H1 (cell line): ENCODE data around the gene KIFBP. TPM values are rescaled to one million over a fixed set of nuclear protein-coding genes. Genes with fewer than 3 reads are reported as not detected.

Source experiments
- CTCF ChIA-PET: fragments of 300-600 bp; sonication (Branson Sonifier 250); formaldehyde crosslinking; loops from one replicate; lab custom pipeline; 2021; ENCODE audit not compliant: partially characterized antibody; lab: Charles Lee
- POLR2A ChIA-PET: fragments of 300-600 bp; sonication (Branson Sonifier 250); formaldehyde crosslinking; loops from one replicate; lab custom pipeline; 2021; ENCODE audit warnings: inconsistent platforms; ENCODE audit not compliant: partially characterized antibody; lab: Charles Lee
- DNase-seq, 2 experiments: peaks; one replicate each; pipeline versions ENCODE4 v3.0.0 to v3.0.0-alpha.2; 2010 to 2022; ENCODE audit warnings: low spot score in 2 of 2, low read depth in 1 of 2, mixed read lengths in 1 of 2
- FAIRE-seq: peaks from 2 replicates; lab custom pipeline; 2011; peaks lifted over from hg19 to GRCh38; lab: Jason Lieb, UNC
- H2AFZ ChIP-seq: 2 replicates; pipeline ENCODE4 v1.8.1; 2012; ENCODE audit warnings: low read length, inconsistent platforms
- H2AK5ac ChIP-seq: 2 replicates; pipeline ENCODE4 v1.6.1; 2013; ENCODE audit warnings: low read depth, low read length
- H2BK120ac ChIP-seq: replicated peaks from 2 replicates; pipeline ENCODE3; 2013; ENCODE audit warnings: low read depth, low read length, inconsistent platforms
- H2BK12ac ChIP-seq: 2 replicates; pipeline ENCODE4 v1.6.1; 2013; ENCODE audit warnings: low read depth, low read length
- H2BK15ac ChIP-seq: 2 replicates; pipeline ENCODE4 v1.6.1; 2013; ENCODE audit warnings: low read length
- H2BK20ac ChIP-seq: 2 replicates; pipeline ENCODE4 v1.6.1; 2013; ENCODE audit warnings: low read length
- H2BK5ac ChIP-seq: 2 replicates; pipeline ENCODE4 v1.6.1; 2013; ENCODE audit warnings: low read depth, low read length
- H3K14ac ChIP-seq: 2 replicates; pipeline ENCODE4 v1.6.1; 2013; ENCODE audit warnings: inconsistent platforms; ENCODE audit not compliant: insufficient read length
- H3K18ac ChIP-seq: 2 replicates; pipeline ENCODE4 v1.6.1; 2013; ENCODE audit warnings: low read length; ENCODE audit errors: extremely low read depth
- H3K23ac ChIP-seq: 2 replicates; pipeline ENCODE4 v1.6.1; 2013; ENCODE audit warnings: inconsistent platforms; ENCODE audit not compliant: insufficient read length
- H3K23me2 ChIP-seq: 2 replicates; pipeline ENCODE4 v1.6.1; 2013; ENCODE audit warnings: low read depth, low read length
- H3K27ac ChIP-seq: 2 replicates; pipeline ENCODE4 v1.6.1; 2011; ENCODE audit warnings: low read depth, low read length, inconsistent platforms
- H3K27me3 ChIP-seq, 4 experiments: replicated peaks in 1 of 4; 1 replicate in 1 of 4; 2 replicates in 3 of 4; pipeline versions ENCODE4 v1.6.1 to v1.8.1; 2011 to 2013; ENCODE audit warnings: low read length in 3 of 4, mild to moderate bottlenecking in 3 of 4, inconsistent platforms in 2 of 4, mixed read lengths in 2 of 4, moderate library complexity in 1 of 4; ENCODE audit not compliant: control insufficient read depth in 3 of 4, insufficient read depth in 3 of 4; ENCODE audit errors: extremely low read depth in 1 of 4
- H3K36me3 ChIP-seq, 4 experiments: 2 replicates each; pipeline versions ENCODE4 v1.6.1 to v1.8.1; 2011 to 2013; ENCODE audit warnings: mild to moderate bottlenecking in 4 of 4, low read length in 3 of 4, moderate library complexity in 2 of 4, control low read depth in 1 of 4, inconsistent platforms in 1 of 4; ENCODE audit not compliant: insufficient read depth in 4 of 4, control insufficient read depth in 2 of 4
- H3K4ac ChIP-seq: replicated peaks from 2 replicates; pipeline ENCODE3; 2013; ENCODE audit warnings: low read length, low read depth, mixed read lengths, inconsistent platforms; ENCODE audit not compliant: insufficient read length
- H3K4me1 ChIP-seq, 4 experiments: replicated peaks in 1 of 4; 1 replicate in 1 of 4; 2 replicates in 3 of 4; pipeline versions ENCODE4 v1.6.1 to v1.8.1; 2011 to 2013; ENCODE audit warnings: low read length in 3 of 4, inconsistent platforms in 2 of 4, mixed read lengths in 1 of 4; ENCODE audit not compliant: insufficient read depth in 4 of 4, control insufficient read depth in 3 of 4
- H3K4me2 ChIP-seq, 2 experiments: 2 replicates each; pipeline versions ENCODE4 v1.6.1 to v1.8.1; 2011 to 2013; ENCODE audit warnings: low read depth in 2 of 2, low read length in 2 of 2, control low read depth in 1 of 2, inconsistent platforms in 1 of 2, mild to moderate bottlenecking in 1 of 2; ENCODE audit not compliant: insufficient read depth in 1 of 2
- H3K4me3 ChIP-seq, 4 experiments: fragments of 200-600, 300-600 bp in 1 of 4; sonication (generic), shearing (Covaris generic), sonication (Bioruptor Twin) in 1 of 4; 2 replicates each; pipeline versions ENCODE4 v1.5.1 to v1.8.1; 2011 to 2016; ENCODE audit warnings: low read length in 4 of 4, low read depth in 3 of 4, control low read depth in 2 of 4, inconsistent platforms in 2 of 4, mild to moderate bottlenecking in 2 of 4, mixed read lengths in 1 of 4, moderate library complexity in 1 of 4; ENCODE audit not compliant: insufficient read depth in 2 of 4; ENCODE audit errors: extremely low read depth in 1 of 4
- H3K56ac ChIP-seq: replicated peaks from 2 replicates; pipeline ENCODE3; 2013; ENCODE audit warnings: low read depth, mild to moderate bottlenecking, mixed read lengths, low read length, inconsistent platforms; ENCODE audit not compliant: insufficient read length
- H3K79me1 ChIP-seq: 2 replicates; pipeline ENCODE4 v1.6.1; 2013; ENCODE audit warnings: low read depth, low read length, control low read depth
- H3K79me2 ChIP-seq, 2 experiments: 2 replicates each; pipeline versions ENCODE4 v1.6.1 to v1.8.1; 2012 to 2013; ENCODE audit warnings: low read length in 2 of 2, mild to moderate bottlenecking in 2 of 2, inconsistent platforms in 1 of 2; ENCODE audit not compliant: insufficient read depth in 2 of 2, control insufficient read depth in 1 of 2
- H3K9ac ChIP-seq, 4 experiments: replicated peaks in 1 of 4; 1 replicate in 1 of 4; 2 replicates in 3 of 4; pipeline versions ENCODE4 v1.6.1 to v1.8.1; 2011 to 2013; ENCODE audit warnings: low read depth in 3 of 4, low read length in 3 of 4, control low read depth in 2 of 4, mild to moderate bottlenecking in 2 of 4, moderate library complexity in 2 of 4, inconsistent platforms in 1 of 4; ENCODE audit errors: extremely low read depth in 1 of 4
- H3K9me3 ChIP-seq, 2 experiments: 2 replicates each; pipeline versions ENCODE4 v1.6.1 to v1.8.1; 2012 to 2013; ENCODE audit warnings: mild to moderate bottlenecking in 2 of 2, moderate library complexity in 2 of 2, control low read depth in 1 of 2, inconsistent platforms in 1 of 2, low read depth in 1 of 2, low read length in 1 of 2, mixed read lengths in 1 of 2; ENCODE audit not compliant: insufficient read depth in 2 of 2
- H4K20me1 ChIP-seq, 2 experiments: replicated peaks in 1 of 2; 2 replicates each; pipeline versions ENCODE3 to v1.8.1; 2011 to 2013; ENCODE audit warnings: inconsistent platforms in 2 of 2, low read length in 2 of 2, mild to moderate bottlenecking in 1 of 2; ENCODE audit not compliant: insufficient read depth in 2 of 2, control insufficient read depth in 1 of 2
- H4K5ac ChIP-seq: 2 replicates; pipeline ENCODE4 v1.6.1; 2013; ENCODE audit warnings: low read length, low read depth, mixed read lengths, inconsistent platforms; ENCODE audit not compliant: insufficient read length
- H4K8ac ChIP-seq: 2 replicates; pipeline ENCODE4 v1.8.0; 2013; ENCODE audit warnings: mild to moderate bottlenecking, moderate library complexity, low read length, inconsistent platforms; ENCODE audit not compliant: insufficient read depth; ENCODE audit errors: extremely low read depth
- H4K91ac ChIP-seq: replicated peaks from 2 replicates; pipeline ENCODE3; 2013; ENCODE audit warnings: low read length, mixed read lengths, inconsistent platforms; ENCODE audit not compliant: insufficient read length
- BRCA1 ChIP-seq: IDR thresholded peaks from 2 replicates; pipeline ENCODE4 v1.6.1; 2012; ENCODE audit warnings: low read depth, low read length, improper control_type of control experiment
- CTBP2 ChIP-seq: IDR thresholded peaks from 2 replicates; pipeline ENCODE4 v1.7.0; 2011; ENCODE audit warnings: borderline replicate concordance, mild to moderate bottlenecking, moderate library complexity, mixed read lengths, low read length; ENCODE audit not compliant: insufficient read depth, insufficient read length
- E2F6 ChIP-seq: IDR thresholded peaks from 2 replicates; pipeline ENCODE4 v1.6.1; 2012; ENCODE audit warnings: inconsistent platforms
- NANOG ChIP-seq: IDR thresholded peaks from 2 replicates; pipeline ENCODE4 v1.6.1; 2011; ENCODE audit warnings: low read length, low read depth, mild to moderate bottlenecking, inconsistent platforms; ENCODE audit not compliant: insufficient read depth, poor library complexity, severe bottlenecking
- NRF1 ChIP-seq: IDR thresholded peaks from 2 replicates; pipeline ENCODE4 v1.6.1; 2011; ENCODE audit warnings: mild to moderate bottlenecking, low read depth, low read length, improper control_type of control experiment
- RFX5 ChIP-seq: IDR thresholded peaks from 2 replicates; pipeline ENCODE4 v1.6.1; 2011; ENCODE audit warnings: low read depth, low read length, improper control_type of control experiment, borderline replicate concordance
- SAP30 ChIP-seq: fragments of 300-600 bp; sonication (generic); IDR thresholded peaks from 2 replicates; pipeline ENCODE4 v1.7.1; 2012; ENCODE audit warnings: low read length, moderate library complexity, mild to moderate bottlenecking, inconsistent platforms; ENCODE audit not compliant: insufficient read depth, insufficient replicate concordance
- TAF1 ChIP-seq: IDR thresholded peaks from 2 replicates; pipeline ENCODE4 v1.6.1; 2011; ENCODE audit warnings: mild to moderate bottlenecking, low read depth, low read length
- TAF7 ChIP-seq: optimal IDR thresholded peaks from 2 replicates; pipeline ENCODE3; 2011; ENCODE audit warnings: low read depth, mild to moderate bottlenecking, inconsistent platforms, low read length, moderate library complexity, borderline replicate concordance
- TBP ChIP-seq: IDR thresholded peaks from 2 replicates; pipeline ENCODE4 v1.6.1; 2011; ENCODE audit warnings: low read depth, low read length, improper control_type of control experiment
- WGBS, 2 experiments: shearing (Covaris generic) in 1 of 2; methylation state at CpG; one replicate each; pipeline versions ENCODE4 v1.1.6 to v1.1.7; 2013 to 2015; ENCODE audit warnings: low lambda C conversion rate in 2 of 2, mixed read lengths in 2 of 2, inconsistent platforms in 1 of 2, low coverage in 1 of 2, missing lambda C conversion rate in 1 of 2; ENCODE audit not compliant: insufficient replicate concordance in 2 of 2, insufficient coverage in 1 of 2, insufficient read length in 1 of 2; ENCODE audit errors: extremely low coverage in 1 of 2, missing lambda C conversion rate in 1 of 2; 5-methylcytosine and 5-hydroxymethylcytosine counted together
- polyA plus RNA-seq, 7 experiments: library from polyadenylated mRNA; depleted of rRNA in 3 of 7; stranded (reverse) in 5 of 7; unstranded in 2 of 7; fragments of >200 nt in 5 of 7; fragments of 200-250 nt in 2 of 7; gene quantifications; 1 replicate in 5 of 7; 2 replicates in 1 of 7; 4 replicates in 1 of 7; pipeline versions ENCODE4 v1.2.1 to v1.2.3, GENCODE V29; 2011 to 2013; ENCODE audit warnings: missing spikeins in 2 of 7, mixed read lengths in 2 of 7
- total RNA-seq: library from RNA; stranded (reverse); fragmentation: NEBNext Ultra II Directional; extraction: Animal tissue kit (Norgen Biotek cat#: 25700); gene quantifications from 2 replicates; pipeline ENCODE4 v1.2.1, GENCODE V29; 2021
- TF ChIP-seq, protein P1 (sequence below): IDR thresholded peaks from 2 replicates; pipeline ENCODE4 v1.6.1; 2012; ENCODE audit warnings: inconsistent platforms

KIFBP gene
- total and polyA plus RNA-seq, 2 of the 8 experiments (the other 6 are each of a cell fraction or from before 2014, with no cell fraction given): 17.3 to 34.6 TPM

- H2BK120ac ChIP-seq: no peak overlapping the region
- no peak overlapping the region for H2BK20ac ChIP-seq
- POLR2A ChIA-PET: no interaction called here
- no peak overlapping the region for H2BK15ac ChIP-seq
- no peak overlapping the region for H2BK12ac ChIP-seq
- no peaks in the 10 kb centered on the region for H3K36me3 ChIP-seq
- no peak overlapping the region for H3K23ac ChIP-seq
- H3K9me3 ChIP-seq: no peaks in the 10 kb centered on the region
- DNase-seq (no peak), FAIRE-seq (no peak)
- H3K56ac ChIP-seq: no peak overlapping the region
- no peaks in the 10 kb centered on the region; a peak in 1 of 7 replicates for H3K4me1 ChIP-seq
- H2AFZ ChIP-seq: no peak overlapping the region
- H3K4ac ChIP-seq: no peak overlapping the region
- no peak overlapping the region for H3K18ac ChIP-seq
- no peak overlapping the region for H4K8ac ChIP-seq
- H3K9ac ChIP-seq: no peak overlapping the region
- no peaks in the 10 kb centered on the region for H4K20me1 ChIP-seq
- H3K27ac ChIP-seq: no peak overlapping the region
- H3K79me1 ChIP-seq: no peaks in the 10 kb centered on the region
- H3K79me2 ChIP-seq: no peaks in the 10 kb centered on the region
- no peak overlapping the region for H2BK5ac ChIP-seq
- H3K23me2 ChIP-seq: no peaks in the 10 kb centered on the region
- no peak overlapping the region for H3K4me2 ChIP-seq
- H2AK5ac ChIP-seq: no peak overlapping the region
- no peak overlapping the region for H3K14ac ChIP-seq
- no peak overlapping the region for H3K4me3 ChIP-seq
- TF ChIP-seq TBP: no peak
- no peak for TF ChIP-seq CTBP2
- no peak for TF ChIP-seq NRF1
- TF ChIP-seq RFX5: no peak
- TF ChIP-seq, protein P1, sequence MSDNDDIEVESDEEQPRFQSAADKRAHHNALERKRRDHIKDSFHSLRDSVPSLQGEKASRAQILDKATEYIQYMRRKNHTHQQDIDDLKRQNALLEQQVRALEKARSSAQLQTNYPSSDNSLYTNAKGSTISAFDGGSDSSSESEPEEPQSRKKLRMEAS: no peak
- no peak for TF ChIP-seq TAF7
- TF ChIP-seq TAF1: no peak
- TF ChIP-seq E2F6: no peak
- TF ChIP-seq SAP30: no peak
- TF ChIP-seq NANOG: no peak
- no peak for TF ChIP-seq BRCA1
- TF ChIP-seq, all 59 proteins: peak for 0
- no peak overlapping the region for H4K5ac ChIP-seq
- no peaks in the 10 kb centered on the region for H3K27me3 ChIP-seq
- WGBS, 2 experiments: 94% methylated on average over 8 of the region's 8 CpGs; no CpG with 5 or more reads in 1 of the 2 experiments
- CTCF ChIA-PET: interaction anchor here (0.9 kb wide), 1 partner anchor 353 kb away, joined by 3 read pairs; no protein-coding TSS in a partner anchor
- no peak overlapping the region for H4K91ac ChIP-seq
These were observed 71.7 kb downstream of the KIFBP start for GRCh38 chr10:69060127-69060798.
